OCI-LY7 (cell line): Measurements from ENCODE around the gene EXOC6B.

Source experiments
- CTCF ChIP-seq: fragments of 200-600 bp; sonication (generic); conservative IDR thresholded peaks from 2 replicates; pipeline ENCODE4 v1.5.1; 2014; ENCODE audit warnings: mild to moderate bottlenecking, antibody characterized with exemption, low read length, moderate library complexity, mixed read lengths
- EZH2phosphoT487 ChIP-seq: fragments of 200-600 bp; sonication (generic); IDR thresholded peaks from 2 replicates; pipeline ENCODE4 v1.6.1; 2018; ENCODE audit warnings: low read depth, borderline replicate concordance, mild to moderate bottlenecking, mixed run types, antibody characterized with exemption, low read length, moderate library complexity, mixed read lengths

- no peak for TF ChIP-seq CTCF
- no peak for TF ChIP-seq EZH2phosphoT487
Observed at GRCh38 chr2:72723769-72724370, 102.0 kb downstream of the EXOC6B start.
